Glutamatergic neuron (in vitro differentiated cells): ENCODE results near the gene PLEKHJ1. TPM values are rescaled to one million over a fixed set of nuclear protein-coding genes. Genes with fewer than 3 reads are reported as not detected.

ENCODE experiments used
- DNase-seq: peaks from one replicate; pipeline ENCODE4 v3.0.0; 2022
- H3K27ac Mint-ChIP-seq: one replicate; pipeline ENCODE4 v1.8.0; 2020; ENCODE audit warnings: mild to moderate bottlenecking, mixed read lengths, inconsistent platforms; ENCODE audit not compliant: unreplicated experiment
- H3K27me3 Mint-ChIP-seq: one replicate; pipeline ENCODE4 v1.8.0; 2020; ENCODE audit warnings: mild to moderate bottlenecking, moderate library complexity, mixed read lengths, inconsistent platforms; ENCODE audit not compliant: unreplicated experiment
- H3K36me3 Mint-ChIP-seq: one replicate; pipeline ENCODE4 v1.8.0; 2020; ENCODE audit warnings: mild to moderate bottlenecking, mixed read lengths, inconsistent platforms; ENCODE audit not compliant: unreplicated experiment
- H3K4me1 Mint-ChIP-seq: one replicate; pipeline ENCODE4 v1.8.0; 2020; ENCODE audit warnings: mild to moderate bottlenecking, low read depth, mixed read lengths, inconsistent platforms; ENCODE audit not compliant: unreplicated experiment
- H3K4me3 Mint-ChIP-seq: one replicate; pipeline ENCODE4 v1.8.0; 2020; ENCODE audit warnings: mild to moderate bottlenecking, mixed read lengths, inconsistent platforms; ENCODE audit not compliant: unreplicated experiment
- H3K9me3 Mint-ChIP-seq: one replicate; pipeline ENCODE4 v1.8.0; 2020; ENCODE audit warnings: mild to moderate bottlenecking, moderate library complexity, mixed read lengths, inconsistent platforms; ENCODE audit not compliant: unreplicated experiment
- total RNA-seq: library from RNA; stranded (reverse); fragmentation: NEBNext Ultra II Directional; extraction: Animal tissue kit (Norgen Biotek cat#: 25700); gene quantifications from one replicate; pipeline ENCODE4 v1.2.1, GENCODE V29; 2021; ENCODE audit not compliant: unreplicated experiment
- TF ChIP-seq, protein P1 (sequence below): fragments of 200-600 bp; sonication (generic); IDR thresholded peaks from one replicate; pipeline ENCODE4 v1.5.0; 2021; ENCODE audit not compliant: partially characterized antibody, unreplicated experiment

PLEKHJ1 gene
- total RNA-seq, 1 donor from 2014 or later, result 164 TPM

GRCh38 chr19:2253106-2254063 is 17.3 kb upstream of the PLEKHJ1 start:
- no peak overlapping the region for H3K27ac Mint-ChIP-seq
- H3K4me1 Mint-ChIP-seq, result peaks cover 1% of the 10 kb centered on the region
- DNase-seq, result peak; percentile 37
- no peaks in the 10 kb centered on the region for H3K36me3 Mint-ChIP-seq
- peaks cover 1% of the 10 kb centered on the region for H3K9me3 Mint-ChIP-seq
- TF ChIP-seq, protein P1, sequence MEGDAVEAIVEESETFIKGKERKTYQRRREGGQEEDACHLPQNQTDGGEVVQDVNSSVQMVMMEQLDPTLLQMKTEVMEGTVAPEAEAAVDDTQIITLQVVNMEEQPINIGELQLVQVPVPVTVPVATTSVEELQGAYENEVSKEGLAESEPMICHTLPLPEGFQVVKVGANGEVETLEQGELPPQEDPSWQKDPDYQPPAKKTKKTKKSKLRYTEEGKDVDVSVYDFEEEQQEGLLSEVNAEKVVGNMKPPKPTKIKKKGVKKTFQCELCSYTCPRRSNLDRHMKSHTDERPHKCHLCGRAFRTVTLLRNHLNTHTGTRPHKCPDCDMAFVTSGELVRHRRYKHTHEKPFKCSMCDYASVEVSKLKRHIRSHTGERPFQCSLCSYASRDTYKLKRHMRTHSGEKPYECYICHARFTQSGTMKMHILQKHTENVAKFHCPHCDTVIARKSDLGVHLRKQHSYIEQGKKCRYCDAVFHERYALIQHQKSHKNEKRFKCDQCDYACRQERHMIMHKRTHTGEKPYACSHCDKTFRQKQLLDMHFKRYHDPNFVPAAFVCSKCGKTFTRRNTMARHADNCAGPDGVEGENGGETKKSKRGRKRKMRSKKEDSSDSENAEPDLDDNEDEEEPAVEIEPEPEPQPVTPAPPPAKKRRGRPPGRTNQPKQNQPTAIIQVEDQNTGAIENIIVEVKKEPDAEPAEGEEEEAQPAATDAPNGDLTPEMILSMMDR, result peak; percentile 18
- H3K4me3 Mint-ChIP-seq, result peak overlapping the region; percentile 70
- peaks cover 3% of the 10 kb centered on the region for H3K27me3 Mint-ChIP-seq

DNA sequence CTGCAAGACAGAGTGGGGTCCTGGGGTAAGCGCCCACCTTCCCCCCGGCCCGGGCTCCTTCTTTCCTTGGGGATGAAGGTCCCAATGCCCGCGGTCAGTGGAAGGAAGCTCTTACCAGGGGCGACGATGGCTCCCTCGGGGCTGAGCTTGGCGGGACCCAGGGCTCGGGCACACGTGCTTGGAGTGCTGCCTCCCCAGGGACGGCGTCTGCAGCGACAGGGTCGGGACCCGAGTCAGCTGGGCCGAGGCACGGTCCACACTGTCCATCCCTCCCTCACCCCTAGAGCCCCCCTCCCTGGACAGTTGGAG is 16.6 kb upstream of the PLEKHJ1 start:
- Mint-ChIP-seq H3K9me3 (peaks cover 1% of the 10 kb centered on the region), H3K4me3 (no peak overlapping the region), H3K27ac (no peak overlapping the region), H3K4me1 (peaks cover 1% of the 10 kb centered on the region), H3K36me3 (no peaks in the 10 kb centered on the region), H3K27me3 (peaks cover 3% of the 10 kb centered on the region)
- no peak for DNase-seq
- TF ChIP-seq, protein P1, result no peak

GRCh38 chr19:2252055-2252796 is 16.1 kb upstream of the PLEKHJ1 start:
- DNase-seq, result no peak
- Mint-ChIP-seq H3K36me3 (no peaks in the 10 kb centered on the region), H3K27me3 (peaks cover 3% of the 10 kb centered on the region), H3K4me3 (no peak overlapping the region), H3K9me3 (peaks cover 1% of the 10 kb centered on the region), H3K27ac (no peak overlapping the region), H3K4me1 (peaks cover 1% of the 10 kb centered on the region)
- TF ChIP-seq, protein P1, result no peak

DNA sequence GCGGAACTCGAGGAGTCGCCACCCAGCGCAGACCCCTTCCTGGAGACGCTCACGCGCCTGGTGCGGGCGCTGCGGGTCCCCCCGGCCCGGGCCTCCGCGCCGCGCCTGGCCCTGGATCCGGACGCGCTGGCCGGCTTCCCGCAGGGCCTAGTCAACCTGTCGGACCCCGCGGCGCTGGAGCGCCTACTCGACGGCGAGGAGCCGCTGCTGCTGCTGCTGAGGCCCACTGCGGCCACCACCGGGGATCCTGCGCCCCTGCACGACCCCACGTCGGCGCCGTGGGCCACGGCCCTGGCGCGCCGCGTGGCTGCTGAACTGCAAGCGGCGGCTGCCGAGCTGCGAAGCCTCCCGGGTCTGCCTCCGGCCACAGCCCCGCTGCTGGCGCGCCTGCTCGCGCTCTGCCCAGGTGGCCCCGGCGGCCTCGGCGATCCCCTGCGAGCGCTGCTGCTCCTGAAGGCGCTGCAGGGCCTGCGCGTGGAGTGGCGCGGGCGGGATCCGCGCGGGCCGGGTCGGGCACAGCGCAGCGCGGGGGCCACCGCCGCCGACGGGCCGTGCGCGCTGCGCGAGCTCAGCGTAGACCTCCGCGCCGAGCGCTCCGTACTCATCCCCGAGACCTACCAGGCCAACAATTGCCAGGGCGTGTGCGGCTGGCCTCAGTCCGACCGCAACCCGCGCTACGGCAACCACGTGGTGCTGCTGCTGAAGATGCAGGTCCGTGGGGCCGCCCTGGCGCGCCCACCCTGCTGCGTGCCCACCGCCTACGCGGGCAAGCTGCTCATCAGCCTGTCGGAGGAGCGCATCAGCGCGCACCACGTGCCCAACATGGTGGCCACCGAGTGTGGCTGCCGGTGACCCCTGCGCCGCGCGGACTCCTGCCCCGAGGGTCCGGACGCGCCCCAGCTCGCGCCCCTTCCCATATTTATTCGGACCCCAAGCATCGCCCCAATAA is 15.3 kb upstream of the PLEKHJ1 start:
- DNase-seq, result no peak
- TF ChIP-seq, protein P1, result no peak
- H3K36me3 Mint-ChIP-seq, result no peaks in the 10 kb centered on the region
- H3K4me3 Mint-ChIP-seq, result no peak overlapping the region
- H3K27me3 Mint-ChIP-seq, result peaks cover 3% of the 10 kb centered on the region
- H3K27ac Mint-ChIP-seq, result no peak overlapping the region
- H3K9me3 Mint-ChIP-seq, result peaks cover 1% of the 10 kb centered on the region
- H3K4me1 Mint-ChIP-seq, result peaks cover 1% of the 10 kb centered on the region
